Measurements from ENCODE around the gene GABRG3.

The GABRG3 gene

GRCh38 chr15:27499191-27499590, 528.2 kb downstream of the GABRG3 start:
- DNase-seq (ENCODE audit: low read depth, low spot score), result no peak

- DNase-seq (ENCODE audit: low read depth, low spot score), result no peak
These were observed 528.7 kb downstream of the GABRG3 start for GRCh38 chr15:27499719-27500118.

GRCh38 chr15:27500206-27500605, 529.2 kb downstream of the GABRG3 start:
- DNase-seq (ENCODE audit: low read depth, low spot score), result no peak

GRCh38 chr15:27506752-27507151, 535.8 kb downstream of the GABRG3 start:
- DNase-seq (ENCODE audit: low read depth, low spot score), result no peak

GRCh38 chr15:27509014-27509413, 538.0 kb downstream of the GABRG3 start:
- no peak for DNase-seq (ENCODE audit: low read depth, low spot score)

GRCh38 chr15:27512281-27513001, 541.5 kb downstream of the GABRG3 start:
- no peak for DNase-seq (ENCODE audit: low read depth, low spot score)

GRCh38 chr15:27514526-27514925, 543.5 kb downstream of the GABRG3 start:
- no peak for DNase-seq (ENCODE audit: low read depth, low spot score)

- no peak for DNase-seq (ENCODE audit: low read depth, low spot score)
These were observed 556.6 kb downstream of the GABRG3 start for GRCh38 chr15:27527490-27528067.

- DNase-seq (ENCODE audit: low read depth, low spot score), result no peak
These were observed 558.4 kb downstream of the GABRG3 start for GRCh38 chr15:27529399-27529798.

- DNase-seq (ENCODE audit: low read depth, low spot score), result no peak
These were observed 560.0 kb downstream of the GABRG3 start for GRCh38 chr15:27530994-27531393.

GRCh38 chr15:27532358-27532757, 561.4 kb downstream of the GABRG3 start:
- DNase-seq (ENCODE audit: low read depth, low spot score), result no peak

- no peak for DNase-seq (ENCODE audit: low read depth, low spot score)
These were observed 564.6 kb downstream of the GABRG3 start for GRCh38 chr15:27535445-27536129.

GRCh38 chr15:27538325-27538724, 567.3 kb downstream of the GABRG3 start:
- no peak for DNase-seq (ENCODE audit: low read depth, low spot score)

GRCh38 chr15:27541581-27541980, 570.6 kb downstream of the GABRG3 start:
- no peak for DNase-seq (ENCODE audit: low read depth, low spot score)

- no peak for DNase-seq (ENCODE audit: low read depth, low spot score)
These were observed 574.7 kb downstream of the GABRG3 start for GRCh38 chr15:27545494-27546255.

GRCh38 chr15:27549746-27550145, 578.8 kb downstream of the GABRG3 start:
- no peak for DNase-seq (ENCODE audit: low read depth, low spot score)

GRCh38 chr15:27550635-27551034, 579.7 kb downstream of the GABRG3 start:
- DNase-seq (ENCODE audit: low read depth, low spot score), result no peak

- DNase-seq (ENCODE audit: low read depth, low spot score), result no peak
These were observed 590.8 kb downstream of the GABRG3 start for GRCh38 chr15:27561816-27562215.

GRCh38 chr15:27563765-27564370, 592.9 kb downstream of the GABRG3 start:
- DNase-seq (ENCODE audit: low read depth, low spot score), result no peak

- DNase-seq (ENCODE audit: low read depth, low spot score), result no peak
These were observed 593.7 kb downstream of the GABRG3 start for GRCh38 chr15:27564656-27565055.

GRCh38 chr15:27570746-27571145, 599.8 kb downstream of the GABRG3 start:
- no peak for DNase-seq (ENCODE audit: low read depth, low spot score)
